HepG2 (cell line): ENCODE results near the gene SGTB. TPM values are rescaled to one million over a fixed set of nuclear protein-coding genes. Genes with fewer than 3 reads are reported as not detected.

Experiments used
- ATAC-seq: fragments of 200-7000 bp; cut with Tn5 transposase; 3 replicates; pipeline ENCODE4 v1.9.1; 2020; ENCODE audit warnings: mild to moderate bottlenecking, moderate library complexity
- BruUV-seq: library from RNA; stranded (reverse); fragments of 400-500 nt; replicated peaks from 2 replicates; lab custom pipeline; 2021; lab: Mats Ljungman, UMichigan
- CTCF ChIA-PET: fragments of 300-600 bp; formaldehyde crosslinking; extraction: SDS; loops from one replicate; lab custom pipeline; 2021; ENCODE audit warnings: low total read pairs, inconsistent platforms, low intra/inter-chr PET ratio; lab: Yijun Ruan, JAX
- POLR2A ChIA-PET: fragments of 350-600 bp; sonication (Branson Sonifier 250); formaldehyde crosslinking; loops from one replicate; lab custom pipeline; 2020; ENCODE audit warnings: antibody characterized with exemption, inconsistent platforms; lab: Yijun Ruan, JAX
- DNase-seq: peaks from one replicate; pipeline ENCODE4 v3.0.0-alpha.2; 2015; ENCODE audit warnings: low spot score
- FAIRE-seq: peaks from 3 replicates; lab custom pipeline; 2011; peaks lifted over from hg19 to GRCh38; lab: Jason Lieb, UNC
- H2AFZ ChIP-seq: one replicate; pipeline ENCODE4 v1.6.1; 2011; ENCODE audit warnings: low read length, inconsistent platforms
- H3K27ac ChIP-seq: fragments of 300-600 bp; 3 replicates; pipeline ENCODE4 v1.8.0; 2011; ENCODE audit warnings: mixed run types, mild to moderate bottlenecking, mixed read lengths, low read length, inconsistent platforms; ENCODE audit not compliant: insufficient read depth; ENCODE audit errors: extremely low read length
- H3K27me3 ChIP-seq, 2 experiments: fragments of 200-600 bp in 1 of 2; 2 replicates in 1 of 2; 3 replicates in 1 of 2; pipeline versions ENCODE4 v1.6.0 to v1.8.0; 2011; ENCODE audit warnings: low read length in 2 of 2, mild to moderate bottlenecking in 2 of 2, moderate library complexity in 2 of 2, inconsistent platforms in 1 of 2; ENCODE audit not compliant: insufficient read depth in 2 of 2, control insufficient read depth in 1 of 2
- H3K36me3 ChIP-seq, 2 experiments: fragments of 200-600 bp in 1 of 2; replicated peaks in 1 of 2; 2 replicates in 1 of 2; 3 replicates in 1 of 2; pipeline versions ENCODE4 v1.5.1 to v1.8.0; 2011; ENCODE audit warnings: low read length in 2 of 2, inconsistent platforms in 1 of 2; ENCODE audit not compliant: insufficient read depth in 2 of 2, control insufficient read depth in 1 of 2
- H3K4me1 ChIP-seq: 2 replicates; pipeline ENCODE4 v1.5.1; 2012; ENCODE audit warnings: low read length, inconsistent platforms; ENCODE audit not compliant: insufficient read depth
- H3K4me2 ChIP-seq: 2 replicates; pipeline ENCODE4 v1.6.0; 2011; ENCODE audit warnings: low read depth, low read length, inconsistent platforms
- H3K4me3 ChIP-seq, 3 experiments: fragments of 200-600 bp in 1 of 3; sonication (generic), shearing (Covaris generic) in 1 of 3; replicated peaks in 1 of 3; 2 replicates each; pipeline ENCODE4 v1.5.1; 2011 to 2016; ENCODE audit warnings: low read length in 3 of 3, inconsistent platforms in 2 of 3, low read depth in 2 of 3, mild to moderate bottlenecking in 2 of 3, control low read depth in 1 of 3, mixed read lengths in 1 of 3; ENCODE audit not compliant: insufficient read depth in 1 of 3
- H3K79me2 ChIP-seq: one replicate; pipeline ENCODE4 v1.6.1; 2011; ENCODE audit warnings: low read length, inconsistent platforms; ENCODE audit not compliant: insufficient read depth
- H3K9ac ChIP-seq: 2 replicates; pipeline ENCODE4 v1.6.0; 2011; ENCODE audit warnings: mild to moderate bottlenecking, low read depth, low read length, inconsistent platforms; ENCODE audit not compliant: insufficient read depth
- H3K9me3 ChIP-seq: 2 replicates; pipeline ENCODE4 v1.5.1; 2012; ENCODE audit warnings: mild to moderate bottlenecking, low read length
- H4K20me1 ChIP-seq: 2 replicates; pipeline ENCODE4 v1.6.0; 2011; ENCODE audit warnings: inconsistent platforms, mild to moderate bottlenecking, low read length, moderate library complexity; ENCODE audit not compliant: insufficient read depth
- RORA ChIP-seq: sonication (generic); formaldehyde crosslinking; IDR thresholded peaks from 2 replicates; pipeline ENCODE4 v1.5.0; 2020; ENCODE audit warnings: mild to moderate bottlenecking, missing genetic modification reagents, moderate library complexity
- SMARCC2 ChIP-seq: fragments of 450-650 bp; IDR thresholded peaks from 2 replicates; pipeline ENCODE4 v1.6.1; 2017; ENCODE audit warnings: antibody characterized with exemption, mild to moderate bottlenecking
- ZFP90 ChIP-seq: sonication (generic); formaldehyde crosslinking; IDR thresholded peaks from 2 replicates; pipeline ENCODE4 v1.8.0; 2022; ENCODE audit warnings: missing genetic modification reagents, mild to moderate bottlenecking, inconsistent platforms, borderline replicate concordance
- ZNF205 ChIP-seq: IDR thresholded peaks from 2 replicates; pipeline ENCODE4 v1.6.1; 2018; ENCODE audit warnings: missing biosample characterization, missing genetic modification reagents
- ZNF234 ChIP-seq: sonication (generic); formaldehyde crosslinking; conservative IDR thresholded peaks from 2 replicates; pipeline ENCODE4 v1.5.1; 2020; ENCODE audit warnings: mild to moderate bottlenecking, missing genetic modification reagents
- ZNF441 ChIP-seq: sonication (generic); formaldehyde crosslinking; IDR thresholded peaks from 2 replicates; pipeline ENCODE4 v1.7.0; 2021; ENCODE audit warnings: missing genetic modification reagents, borderline replicate concordance
- ZNF570 ChIP-seq: sonication (generic); formaldehyde crosslinking; IDR thresholded peaks from 2 replicates; pipeline ENCODE4 v1.4.0; 2020; ENCODE audit warnings: mild to moderate bottlenecking, missing genetic modification reagents, borderline replicate concordance
- WGBS: methylation state at CpG from one replicate; pipeline ENCODE4 v1.1.6; 2017; ENCODE audit warnings: low lambda C conversion rate; 5-methylcytosine and 5-hydroxymethylcytosine counted together
- in situ Hi-C: cut with HindIII; loops from 2 replicates; pipeline ENCODE4 v1.10.0; 2017; ENCODE audit warnings: low pct_unique_long_range_greater_than_20kb; ENCODE audit not compliant: extremely low pct_ligation_motif_present
- intact Hi-C: fragments of 100-400 bp; cut with micrococcal nuclease; formaldehyde crosslinking; loops from one replicate; pipeline ENCODE4 v1.10.0; 2022; ENCODE audit not compliant: unreplicated experiment
- polyA plus RNA-seq, 8 experiments: library from polyadenylated mRNA; depleted of rRNA in 3 of 8; stranded (reverse) in 7 of 8; unstranded in 1 of 8; fragments of >200 nt; fragmentation: Illumina TruSeq in 4 of 8; extraction: Trizol in 4 of 8; gene quantifications; 2 replicates each; pipeline versions ENCODE4 v1.2.1 to v1.2.3, GENCODE V29; 2011 to 2016; ENCODE audit warnings: low read depth in 4 of 8, missing spikeins in 1 of 8, mixed read lengths in 1 of 8; ENCODE audit not compliant: insufficient read depth in 1 of 8
- total RNA-seq, 5 experiments: library from RNA; depleted of rRNA; stranded (reverse); fragments of >200 nt; fragmentation: Illumina TruSeq; extraction: Trizol; gene quantifications; 2 replicates each; pipeline ENCODE4 v1.2.3, GENCODE V29; 2016; ENCODE audit warnings: low read depth in 1 of 5
- TF ChIP-seq, protein P1 (sequence below): sonication (generic); formaldehyde crosslinking; IDR thresholded peaks from 2 replicates; pipeline ENCODE4 v1.4.0; 2020; ENCODE audit warnings: missing genetic modification reagents
- TF ChIP-seq, protein P2 (sequence below): sonication (generic); formaldehyde crosslinking; IDR thresholded peaks from 2 replicates; pipeline ENCODE4 v1.5.1; 2020; ENCODE audit warnings: mild to moderate bottlenecking, moderate library complexity, missing genetic modification reagents

SGTB gene
- total and polyA plus RNA-seq, 2 of the 13 experiments (the other 11 are each of a cell fraction or from before 2014, with no cell fraction given), result 5.2 to 11.2 TPM

GRCh38 chr5:65707663-65708062, 14.2 kb downstream of the SGTB start (continued):
- TF ChIP-seq, protein P1, sequence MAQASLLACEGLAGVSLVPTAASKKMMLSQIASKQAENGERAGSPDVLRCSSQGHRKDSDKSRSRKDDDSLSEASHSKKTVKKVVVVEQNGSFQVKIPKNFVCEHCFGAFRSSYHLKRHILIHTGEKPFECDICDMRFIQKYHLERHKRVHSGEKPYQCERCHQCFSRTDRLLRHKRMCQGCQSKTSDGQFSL, result no peak
- TF ChIP-seq ZNF441 (no peak), SMARCC2 (no peak), ZNF205 (CRISPR knock-in tag) (no peak)
- TF ChIP-seq, protein P2, sequence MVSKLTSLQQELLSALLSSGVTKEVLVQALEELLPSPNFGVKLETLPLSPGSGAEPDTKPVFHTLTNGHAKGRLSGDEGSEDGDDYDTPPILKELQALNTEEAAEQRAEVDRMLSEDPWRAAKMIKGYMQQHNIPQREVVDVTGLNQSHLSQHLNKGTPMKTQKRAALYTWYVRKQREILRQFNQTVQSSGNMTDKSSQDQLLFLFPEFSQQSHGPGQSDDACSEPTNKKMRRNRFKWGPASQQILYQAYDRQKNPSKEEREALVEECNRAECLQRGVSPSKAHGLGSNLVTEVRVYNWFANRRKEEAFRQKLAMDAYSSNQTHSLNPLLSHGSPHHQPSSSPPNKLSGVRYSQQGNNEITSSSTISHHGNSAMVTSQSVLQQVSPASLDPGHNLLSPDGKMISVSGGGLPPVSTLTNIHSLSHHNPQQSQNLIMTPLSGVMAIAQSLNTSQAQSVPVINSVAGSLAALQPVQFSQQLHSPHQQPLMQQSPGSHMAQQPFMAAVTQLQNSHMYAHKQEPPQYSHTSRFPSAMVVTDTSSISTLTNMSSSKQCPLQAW (CRISPR knock-in tag), result no peak

DNA sequence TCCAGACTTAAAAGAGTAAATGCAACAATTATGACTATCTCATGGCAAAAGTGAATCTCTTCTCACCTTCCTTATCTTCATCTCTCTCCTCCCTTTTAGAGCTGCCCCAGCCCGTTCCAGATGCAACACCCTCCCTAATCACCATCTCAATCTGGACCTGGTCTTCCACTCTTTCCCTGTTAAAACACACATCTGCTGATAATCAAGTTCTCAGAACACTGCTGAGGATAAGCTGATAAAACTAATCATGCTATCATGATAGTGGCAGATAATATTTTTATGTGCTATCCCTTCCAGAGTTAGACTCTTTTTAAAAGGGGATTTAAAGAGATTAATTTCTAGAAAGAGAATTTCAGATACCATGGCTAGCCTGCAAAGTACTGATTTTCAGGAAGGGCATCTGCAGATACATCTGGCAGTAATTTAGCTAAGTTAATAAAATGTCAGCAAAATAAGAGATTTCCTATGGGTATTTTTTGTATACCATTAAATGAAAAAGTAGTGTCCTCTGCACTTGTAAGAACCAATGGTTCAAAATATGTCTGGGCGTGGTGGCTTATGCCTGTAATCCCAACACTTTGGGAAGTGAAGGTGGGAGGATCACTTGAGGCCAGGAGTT, 17.2 kb downstream of the SGTB start:
- peaks cover 0 to 6% of the 10 kb centered on the region in 2 experiments; a peak in 3 of 5 replicates for H3K36me3 ChIP-seq
- ATAC-seq (no peak), DNase-seq (no peak), FAIRE-seq (no peak)
- H2AFZ ChIP-seq, result no peak overlapping the region
- H4K20me1 ChIP-seq, result no peaks in the 10 kb centered on the region
- no peaks in the 10 kb centered on the region for H3K9me3 ChIP-seq
- POLR2A ChIA-PET, result no interaction called here
- no peaks in the 10 kb centered on the region for H3K79me2 ChIP-seq
- H3K4me1 ChIP-seq, result peaks cover 16% of the 10 kb centered on the region
- CTCF ChIA-PET, result no interaction called here
- no peak overlapping the region for H3K27ac ChIP-seq
- 94% methylated on average over 2 of the region's 2 CpGs for WGBS
- intact Hi-C loops (no loop called here), in situ Hi-C loops (no loop called here)
- no peak overlapping the region for H3K9ac ChIP-seq
- BruUV-seq, result no TSS peak
- no peaks in the 10 kb centered on the region for H3K27me3 ChIP-seq
- no peak overlapping the region for H3K4me3 ChIP-seq
- H3K4me2 ChIP-seq, result no peak overlapping the region
- TF ChIP-seq ZNF570 (CRISPR knock-in tag), result no peak
- no peak for TF ChIP-seq RORA (CRISPR knock-in tag)
- TF ChIP-seq ZNF234 (CRISPR knock-in tag), result no peak
- TF ChIP-seq ZFP90 (CRISPR knock-in tag), result no peak
